HG03066 (cell line): Measurements from ENCODE around the gene SPRR5.

ENCODE experiments used
- ATAC-seq: cut with Tn5 transposase; IDR thresholded peaks from one replicate; pipeline ENCODE4 v1.9.1; 2021; ENCODE audit warnings: low read depth; ENCODE audit not compliant: unreplicated experiment

Gene SPRR5

GRCh38 chr1:152942161-152942560, 4.8 kb upstream of the SPRR5 start:
- no peak for ATAC-seq

- ATAC-seq = no peak
Observed at GRCh38 chr1:152946248-152946647, 758 bp upstream of the SPRR5 start.

GRCh38 chr1:152951711-152952110, 4.7 kb downstream of the SPRR5 start:
- no peak for ATAC-seq

GRCh38 chr1:152953761-152954160, 6.8 kb downstream of the SPRR5 start:
- no peak for ATAC-seq

- ATAC-seq = no peak
Observed at GRCh38 chr1:152954436-152954835, 7.4 kb downstream of the SPRR5 start.

- no peak for ATAC-seq
Observed at GRCh38 chr1:152957561-152957960, 10.6 kb downstream of the SPRR5 start.

GRCh38 chr1:152959273-152959672, 12.3 kb downstream of the SPRR5 start:
- no peak for ATAC-seq

GRCh38 chr1:152959801-152960451, 12.9 kb downstream of the SPRR5 start:
- ATAC-seq = no peak

- ATAC-seq = no peak
Observed at GRCh38 chr1:152960452-152961044, 13.5 kb downstream of the SPRR5 start.

- no peak for ATAC-seq
Observed at GRCh38 chr1:152961226-152961891, 14.4 kb downstream of the SPRR5 start.

- ATAC-seq = no peak
Observed at GRCh38 chr1:152962876-152963415, 15.9 kb downstream of the SPRR5 start.

GRCh38 chr1:152964536-152964935, 17.5 kb downstream of the SPRR5 start:
- ATAC-seq = no peak

- ATAC-seq = no peak
Observed at GRCh38 chr1:152965853-152966252, 18.8 kb downstream of the SPRR5 start.

- ATAC-seq = no peak
Observed at GRCh38 chr1:152967201-152967600, 20.2 kb downstream of the SPRR5 start.

- peak; percentile 91 for ATAC-seq
Observed at GRCh38 chr1:152968248-152968647, 21.2 kb downstream of the SPRR5 start.

- no peak for ATAC-seq
Observed at GRCh38 chr1:152969036-152969435, 22.0 kb downstream of the SPRR5 start.

- no peak for ATAC-seq
Observed at GRCh38 chr1:152970495-152970894, 23.5 kb downstream of the SPRR5 start, which contains the start of gene SPRR4. Gene SPRR4 (plus strand): TSS chr1:152970648. CDS start chr1:152971891, 1,243 bp downstream.

- no peak for ATAC-seq
Observed at GRCh38 chr1:152972196-152972886, 25.3 kb downstream of the SPRR5 start.

- no peak for ATAC-seq
Observed at GRCh38 chr1:152976688-152977087, 29.7 kb downstream of the SPRR5 start.

- no peak for ATAC-seq
Observed at GRCh38 chr1:152977614-152978013, 30.6 kb downstream of the SPRR5 start.

- ATAC-seq = no peak
Observed at GRCh38 chr1:152980676-152981075, 33.7 kb downstream of the SPRR5 start.
